OCI-LY3 (cell line): Measurements from ENCODE around the gene ERMN.
"Not testable (repeated sequence)": the region's sequence is repeated elsewhere in the genome, so short reads cannot be mapped to it uniquely, and the experiment has no call there.

ENCODE experiments used
- H2AFZ ChIP-seq: fragments of 200-600, 300-600 bp; shearing (Covaris generic); 2 replicates; pipeline ENCODE4 v1.6.0; 2014; ENCODE audit warnings: antibody characterized with exemption, low read depth, low read length
- H3K27ac ChIP-seq: fragments of 200-600, 300-600 bp; sonication (generic); 2 replicates; pipeline ENCODE4 v1.5.1; 2014; ENCODE audit warnings: mild to moderate bottlenecking, low read length, moderate library complexity, mixed read lengths
- H3K27me3 ChIP-seq: fragments of 200-600, 300-600 bp; sonication (generic); 2 replicates; pipeline ENCODE4 v1.6.1; 2014; ENCODE audit warnings: low read depth, low read length, mixed read lengths
- H3K36me3 ChIP-seq: fragments of 200-600, 300-600 bp; sonication (generic); replicated peaks from 2 replicates; pipeline ENCODE3; 2014; ENCODE audit warnings: low read depth, low read length, mixed read lengths
- H3K4me1 ChIP-seq: fragments of 300-600, 200-600 bp; sonication (generic); 2 replicates; pipeline ENCODE4 v1.6.1; 2014; ENCODE audit warnings: low read length, mixed read lengths
- H3K4me2 ChIP-seq: fragments of 200-600, 300-600 bp; sonication (generic); 2 replicates; pipeline ENCODE4 v1.6.1; 2014; ENCODE audit warnings: low read length, mixed read lengths
- H3K4me3 ChIP-seq: fragments of 300-600, 200-600 bp; sonication (generic); 2 replicates; pipeline ENCODE4 v1.5.1; 2014; ENCODE audit warnings: antibody characterized with exemption, mild to moderate bottlenecking, low read length, moderate library complexity
- H3K79me2 ChIP-seq: fragments of 300-600, 200-600 bp; shearing (Covaris generic); 2 replicates; pipeline ENCODE4 v1.6.1; 2014; ENCODE audit warnings: mild to moderate bottlenecking, low read length, mixed read lengths
- H3K9ac ChIP-seq: fragments of 300-600, 200-600 bp; shearing (Covaris generic); 2 replicates; pipeline ENCODE4 v1.6.0; 2014; ENCODE audit warnings: mild to moderate bottlenecking, low read length, moderate library complexity
- H3K9me3 ChIP-seq: fragments of 200-600, 300-600 bp; shearing (Covaris generic); 2 replicates; pipeline ENCODE4 v1.6.1; 2014; ENCODE audit warnings: low read length, mixed read lengths; ENCODE audit not compliant: insufficient read depth
- H4K20me1 ChIP-seq: fragments of 200-600, 300-600 bp; sonication (generic); 2 replicates; pipeline ENCODE4 v1.6.1; 2016; ENCODE audit warnings: low read length, mixed read lengths; ENCODE audit not compliant: insufficient read depth
- EZH2phosphoT487 ChIP-seq: fragments of 200-600 bp; shearing (Covaris generic); IDR thresholded peaks from 2 replicates; pipeline ENCODE4 v1.6.1; 2018; ENCODE audit warnings: antibody characterized with exemption, mixed run types, low read depth
- TF ChIP-seq, protein P1 (sequence below): fragments of 200-600, 300-600 bp; sonication (generic); IDR thresholded peaks from 2 replicates; pipeline ENCODE4 v1.5.1; 2014; ENCODE audit warnings: antibody characterized with exemption, low read length, low read depth

Gene ERMN

GRCh38 chr2:157345647-157346389, 20.2 kb upstream of the ERMN start:
- H3K4me2 ChIP-seq: no peak overlapping the region
- H3K4me1 ChIP-seq: no peaks in the 10 kb centered on the region
- TF ChIP-seq, protein P1, sequence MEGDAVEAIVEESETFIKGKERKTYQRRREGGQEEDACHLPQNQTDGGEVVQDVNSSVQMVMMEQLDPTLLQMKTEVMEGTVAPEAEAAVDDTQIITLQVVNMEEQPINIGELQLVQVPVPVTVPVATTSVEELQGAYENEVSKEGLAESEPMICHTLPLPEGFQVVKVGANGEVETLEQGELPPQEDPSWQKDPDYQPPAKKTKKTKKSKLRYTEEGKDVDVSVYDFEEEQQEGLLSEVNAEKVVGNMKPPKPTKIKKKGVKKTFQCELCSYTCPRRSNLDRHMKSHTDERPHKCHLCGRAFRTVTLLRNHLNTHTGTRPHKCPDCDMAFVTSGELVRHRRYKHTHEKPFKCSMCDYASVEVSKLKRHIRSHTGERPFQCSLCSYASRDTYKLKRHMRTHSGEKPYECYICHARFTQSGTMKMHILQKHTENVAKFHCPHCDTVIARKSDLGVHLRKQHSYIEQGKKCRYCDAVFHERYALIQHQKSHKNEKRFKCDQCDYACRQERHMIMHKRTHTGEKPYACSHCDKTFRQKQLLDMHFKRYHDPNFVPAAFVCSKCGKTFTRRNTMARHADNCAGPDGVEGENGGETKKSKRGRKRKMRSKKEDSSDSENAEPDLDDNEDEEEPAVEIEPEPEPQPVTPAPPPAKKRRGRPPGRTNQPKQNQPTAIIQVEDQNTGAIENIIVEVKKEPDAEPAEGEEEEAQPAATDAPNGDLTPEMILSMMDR: no peak
- TF ChIP-seq EZH2phosphoT487: no peak
- H3K79me2 ChIP-seq: no peaks in the 10 kb centered on the region
- no peak overlapping the region for H3K4me3 ChIP-seq
- no peak overlapping the region for H3K9ac ChIP-seq
- peaks cover 4% of the 10 kb centered on the region; the same call in 1 of the 2 replicates for H3K9me3 ChIP-seq
- no peak overlapping the region for H3K27ac ChIP-seq
- no peak overlapping the region for H2AFZ ChIP-seq
- H4K20me1 ChIP-seq: no peaks in the 10 kb centered on the region
- H3K36me3 ChIP-seq: no peaks in the 10 kb centered on the region
- H3K27me3 ChIP-seq: no peaks in the 10 kb centered on the region

DNA sequence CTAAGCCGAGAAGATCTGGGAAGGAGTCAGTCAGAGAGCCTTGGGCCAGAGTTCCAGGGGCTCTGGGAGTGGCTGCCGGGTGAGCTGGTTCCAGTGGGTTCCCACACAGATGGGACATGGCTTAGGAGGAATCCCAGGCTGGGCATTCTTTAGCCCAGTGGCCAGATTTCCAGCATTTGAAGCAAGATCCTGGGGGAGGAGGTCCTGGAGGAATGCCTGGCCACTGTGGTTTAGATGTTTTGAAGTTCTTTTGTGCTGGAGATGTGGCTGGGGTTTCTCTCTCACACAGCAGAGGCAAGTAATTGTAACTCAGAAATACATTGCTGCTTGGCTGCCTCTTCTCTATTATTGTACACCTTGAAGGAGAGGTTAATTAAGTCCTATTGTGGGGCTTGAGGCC, 15.8 kb upstream of the ERMN start:
- not testable (repeated sequence) for H3K79me2 ChIP-seq, H4K20me1 ChIP-seq, H3K4me2 ChIP-seq, H3K4me1 ChIP-seq, H3K27ac ChIP-seq, H3K36me3 ChIP-seq, H2AFZ ChIP-seq, H3K4me3 ChIP-seq, H3K9me3 ChIP-seq, H3K27me3 ChIP-seq, H3K9ac ChIP-seq

GRCh38 chr2:157339965-157340655, 14.5 kb upstream of the ERMN start:
- no peaks in the 10 kb centered on the region; the same call in 1 of the 2 replicates for H3K9me3 ChIP-seq
- TF ChIP-seq EZH2phosphoT487: no peak
- TF ChIP-seq, protein P1: no peak
- H3K4me3 ChIP-seq: no peak overlapping the region
- peaks cover 8% of the 10 kb centered on the region for H3K4me1 ChIP-seq
- no peak overlapping the region for H3K4me2 ChIP-seq
- no peak overlapping the region for H2AFZ ChIP-seq
- H3K9ac ChIP-seq: no peak overlapping the region
- no peaks in the 10 kb centered on the region for H3K27me3 ChIP-seq
- H3K79me2 ChIP-seq: no peaks in the 10 kb centered on the region
- H4K20me1 ChIP-seq: no peaks in the 10 kb centered on the region
- H3K36me3 ChIP-seq: no peaks in the 10 kb centered on the region
- no peak overlapping the region for H3K27ac ChIP-seq

GRCh38 chr2:157337978-157338377, 12.4 kb upstream of the ERMN start:
- Histone ChIP-seq H3K27me3 (no peaks in the 10 kb centered on the region), H3K36me3 (no peaks in the 10 kb centered on the region), H3K27ac (no peak overlapping the region), H3K9me3 (no peaks in the 10 kb centered on the region), H2AFZ (no peak overlapping the region), H3K9ac (no peak overlapping the region), H3K79me2 (no peaks in the 10 kb centered on the region), H3K4me2 (no peak overlapping the region), H4K20me1 (no peaks in the 10 kb centered on the region), H3K4me3 (no peak overlapping the region), H3K4me1 (peaks cover 8% of the 10 kb centered on the region)
- TF ChIP-seq, protein P1: no peak
- no peak for TF ChIP-seq EZH2phosphoT487
